ENCODE data around the gene GRWD1. TPM values are rescaled to one million over a fixed set of nuclear protein-coding genes. Genes with fewer than 3 reads are reported as not detected.
A peak's percentile ranks its signal among the peaks of the same experiment; 100 is the strongest.

The GRWD1 gene
- total and polyA plus RNA-seq, 2 of the 13 experiments (the other 11 are each of a cell fraction or from before 2014, with no cell fraction given), result 10.8 to 46.6 TPM

DNA sequence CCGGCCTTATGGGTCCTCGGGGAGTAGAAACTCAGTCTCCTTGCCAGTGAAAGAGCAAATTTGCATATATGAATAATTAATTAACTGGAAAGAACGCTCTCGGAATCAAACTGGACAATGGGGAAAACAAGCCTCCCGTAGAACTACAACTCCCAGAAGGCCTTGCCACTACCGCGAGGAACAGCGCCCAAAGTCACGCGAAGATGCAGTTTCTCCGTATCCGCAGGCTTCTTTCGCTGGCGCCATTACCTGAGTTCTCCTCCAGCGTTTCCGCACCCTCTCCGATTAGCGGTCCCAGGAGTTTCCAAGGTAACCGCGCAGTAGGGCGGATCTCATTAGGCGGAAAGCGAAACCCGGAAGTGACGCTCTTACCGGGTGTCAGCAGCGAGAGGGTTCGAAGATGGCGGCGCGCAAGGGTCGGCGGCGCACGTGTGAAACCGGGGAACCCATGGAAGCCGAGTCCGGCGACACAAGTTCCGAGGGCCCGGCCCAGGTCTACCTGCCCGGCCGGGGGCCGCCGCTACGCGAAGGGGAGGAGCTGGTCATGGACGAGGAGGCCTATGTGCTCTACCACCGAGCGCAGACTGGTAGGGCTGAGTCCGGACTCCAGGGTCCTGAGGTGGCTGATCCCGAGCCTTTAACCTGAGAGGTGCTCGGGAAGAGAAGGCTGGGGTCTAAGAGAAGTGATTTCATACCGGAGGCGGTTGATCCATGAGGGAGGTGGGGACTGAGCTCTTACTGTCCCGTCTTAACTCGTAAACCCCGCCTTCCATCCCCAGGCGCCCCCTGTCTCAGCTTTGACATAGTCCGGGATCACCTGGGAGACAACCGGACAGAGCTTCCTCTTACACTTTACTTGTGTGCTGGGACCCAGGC lies at the start of gene GRWD1 (continued):
- TF ChIP-seq, protein P1, sequence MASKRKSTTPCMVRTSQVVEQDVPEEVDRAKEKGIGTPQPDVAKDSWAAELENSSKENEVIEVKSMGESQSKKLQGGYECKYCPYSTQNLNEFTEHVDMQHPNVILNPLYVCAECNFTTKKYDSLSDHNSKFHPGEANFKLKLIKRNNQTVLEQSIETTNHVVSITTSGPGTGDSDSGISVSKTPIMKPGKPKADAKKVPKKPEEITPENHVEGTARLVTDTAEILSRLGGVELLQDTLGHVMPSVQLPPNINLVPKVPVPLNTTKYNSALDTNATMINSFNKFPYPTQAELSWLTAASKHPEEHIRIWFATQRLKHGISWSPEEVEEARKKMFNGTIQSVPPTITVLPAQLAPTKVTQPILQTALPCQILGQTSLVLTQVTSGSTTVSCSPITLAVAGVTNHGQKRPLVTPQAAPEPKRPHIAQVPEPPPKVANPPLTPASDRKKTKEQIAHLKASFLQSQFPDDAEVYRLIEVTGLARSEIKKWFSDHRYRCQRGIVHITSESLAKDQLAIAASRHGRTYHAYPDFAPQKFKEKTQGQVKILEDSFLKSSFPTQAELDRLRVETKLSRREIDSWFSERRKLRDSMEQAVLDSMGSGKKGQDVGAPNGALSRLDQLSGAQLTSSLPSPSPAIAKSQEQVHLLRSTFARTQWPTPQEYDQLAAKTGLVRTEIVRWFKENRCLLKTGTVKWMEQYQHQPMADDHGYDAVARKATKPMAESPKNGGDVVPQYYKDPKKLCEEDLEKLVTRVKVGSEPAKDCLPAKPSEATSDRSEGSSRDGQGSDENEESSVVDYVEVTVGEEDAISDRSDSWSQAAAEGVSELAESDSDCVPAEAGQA (IDR thresholded peaks at IDR 0.05; ENCODE audit: low read depth), result peak; percentile 81
- TF ChIP-seq, protein P1 (CRISPR knock-in tag; IDR thresholded peaks at IDR 0.05; ENCODE audit: borderline replicate concordance), result no peak
- TF ChIP-seq SMARCC2 (IDR thresholded peaks at IDR 0.05) (no peak), NFRKB (IDR thresholded peaks at IDR 0.05) (no peak), ZNF766 (CRISPR knock-in tag; IDR thresholded peaks at IDR 0.05; ENCODE audit: borderline replicate concordance) (peak; percentile 61; the same call in 1 of the 2 replicates), ZNF337 (CRISPR knock-in tag; IDR thresholded peaks at IDR 0.05; ENCODE audit: borderline replicate concordance, low read depth) (no peak), ZNF768 (CRISPR knock-in tag; IDR thresholded peaks at IDR 0.05) (no peak), DNMT1 (CRISPR knock-in tag; IDR thresholded peaks at IDR 0.05) (no peak), RARG (CRISPR knock-in tag; IDR thresholded peaks at IDR 0.05; ENCODE audit: low read depth) (no peak), ZNF331 (CRISPR knock-in tag; IDR thresholded peaks at IDR 0.05) (0 out of 2 replicates have a peak, but pooled peaks have one; percentile 19), SMARCE1 (IDR thresholded peaks at IDR 0.05; ENCODE audit: borderline replicate concordance) (no peak), SRSF1 (optimal IDR thresholded peaks at IDR 0.05; ENCODE audit: low read depth, low read length) (peak; percentile 80), SRF (IDR thresholded peaks at IDR 0.05; ENCODE audit: low read depth, low read length) (no peak), PRPF4 (IDR thresholded peaks at IDR 0.05; ENCODE audit: low read depth, low read length, poor library complexity, severe bottlenecking) (no peak), FOXK1 (CRISPR knock-in tag; IDR thresholded peaks at IDR 0.05; ENCODE audit: borderline replicate concordance, low read depth) (no peak; the same call in 1 of the 2 replicates), TAF1 (CRISPR knock-in tag; IDR thresholded peaks at IDR 0.05) (peak; percentile 82), MYC (CRISPR knock-in tag; IDR thresholded peaks at IDR 0.05; ENCODE audit: borderline replicate concordance) (peak; percentile 98)
- TF ChIP-seq, protein P2, sequence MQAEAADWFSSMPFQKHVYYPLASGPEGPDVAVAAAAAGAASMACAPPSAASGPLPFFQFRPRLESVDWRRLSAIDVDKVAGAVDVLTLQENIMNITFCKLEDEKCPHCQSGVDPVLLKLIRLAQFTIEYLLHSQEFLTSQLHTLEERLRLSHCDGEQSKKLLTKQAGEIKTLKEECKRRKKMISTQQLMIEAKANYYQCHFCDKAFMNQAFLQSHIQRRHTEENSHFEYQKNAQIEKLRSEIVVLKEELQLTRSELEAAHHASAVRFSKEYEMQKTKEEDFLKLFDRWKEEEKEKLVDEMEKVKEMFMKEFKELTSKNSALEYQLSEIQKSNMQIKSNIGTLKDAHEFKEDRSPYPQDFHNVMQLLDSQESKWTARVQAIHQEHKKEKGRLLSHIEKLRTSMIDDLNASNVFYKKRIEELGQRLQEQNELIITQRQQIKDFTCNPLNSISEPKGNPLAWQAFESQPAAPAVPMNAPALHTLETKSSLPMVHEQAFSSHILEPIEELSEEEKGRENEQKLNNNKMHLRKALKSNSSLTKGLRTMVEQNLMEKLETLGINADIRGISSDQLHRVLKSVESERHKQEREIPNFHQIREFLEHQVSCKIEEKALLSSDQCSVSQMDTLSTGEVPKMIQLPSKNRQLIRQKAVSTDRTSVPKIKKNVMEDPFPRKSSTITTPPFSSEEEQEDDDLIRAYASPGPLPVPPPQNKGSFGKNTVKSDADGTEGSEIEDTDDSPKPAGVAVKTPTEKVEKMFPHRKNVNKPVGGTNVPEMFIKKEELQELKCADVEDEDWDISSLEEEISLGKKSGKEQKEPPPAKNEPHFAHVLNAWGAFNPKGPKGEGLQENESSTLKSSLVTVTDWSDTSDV (CRISPR knock-in tag; IDR thresholded peaks at IDR 0.05), result no peak; the same call in 1 of the 2 replicates
- TF ChIP-seq, protein P3, sequence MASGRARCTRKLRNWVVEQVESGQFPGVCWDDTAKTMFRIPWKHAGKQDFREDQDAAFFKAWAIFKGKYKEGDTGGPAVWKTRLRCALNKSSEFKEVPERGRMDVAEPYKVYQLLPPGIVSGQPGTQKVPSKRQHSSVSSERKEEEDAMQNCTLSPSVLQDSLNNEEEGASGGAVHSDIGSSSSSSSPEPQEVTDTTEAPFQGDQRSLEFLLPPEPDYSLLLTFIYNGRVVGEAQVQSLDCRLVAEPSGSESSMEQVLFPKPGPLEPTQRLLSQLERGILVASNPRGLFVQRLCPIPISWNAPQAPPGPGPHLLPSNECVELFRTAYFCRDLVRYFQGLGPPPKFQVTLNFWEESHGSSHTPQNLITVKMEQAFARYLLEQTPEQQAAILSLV (CRISPR knock-in tag; IDR thresholded peaks at IDR 0.05; ENCODE audit: borderline replicate concordance), result peak; percentile 73; the same call in 1 of the 2 replicates

Data from HepG2 (cell line).